AML-193 (cell line): Measurements from ENCODE around the gene POLR2E.
"Not testable (repeated sequence)": the region's sequence is repeated elsewhere in the genome, so short reads cannot be mapped to it uniquely, and the experiment has no call there.

ENCODE experiments used
- DNase-seq, 2 experiments: peaks; one replicate each; lab custom pipeline; 2025; lab: John Stamatoyannopoulos, UW

POLR2E gene

DNA sequence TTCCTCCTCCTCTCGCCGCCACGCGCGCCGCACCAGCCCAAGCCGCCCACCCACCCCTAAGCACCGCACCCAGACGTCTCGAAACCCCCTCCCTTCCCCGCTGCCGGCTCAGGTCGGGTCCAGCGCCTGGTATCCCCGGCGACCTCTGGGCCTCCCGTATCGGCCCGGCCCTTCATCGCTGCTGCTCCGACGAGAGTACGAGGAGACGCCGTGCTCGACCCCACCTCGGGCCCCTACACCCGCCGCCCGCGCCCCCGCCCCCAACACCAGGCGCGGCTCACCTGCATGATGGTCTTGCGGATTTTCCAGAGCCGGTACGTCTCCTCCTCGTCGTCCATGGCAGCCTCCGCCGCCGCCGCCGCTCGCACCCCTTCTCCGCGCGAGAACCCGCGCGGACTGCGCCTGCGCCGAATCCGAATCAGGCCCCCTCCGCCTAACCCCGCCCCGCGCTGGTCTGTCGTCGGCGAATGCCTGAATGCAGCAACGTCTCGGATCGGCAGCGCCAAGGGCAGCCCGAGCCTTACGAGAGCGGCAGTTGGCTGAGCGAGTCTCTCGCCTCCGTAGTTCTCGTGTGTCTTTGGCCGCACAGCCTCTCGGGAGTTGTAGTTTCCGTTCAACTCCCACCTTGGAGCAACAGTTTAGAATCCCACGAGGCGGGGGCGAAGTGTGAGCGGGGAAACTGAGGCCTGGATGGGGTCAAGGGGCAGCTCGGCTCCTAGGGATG is at the start of gene POLR2E:
POLR2E (minus strand) TSS at position 398 of the 724 bp plus-strand sequence; CDS start at position 338, 60 bp downstream.
- DNase-seq: peak; percentile 90 to 96

GRCh38 chr19:1144741-1145140 is 49.6 kb upstream of the POLR2E start:
- DNase-seq: no peak

GRCh38 chr19:1143828-1144399 is 48.7 kb upstream of the POLR2E start:
- DNase-seq: no peak

- no peak for DNase-seq
These were observed 46.8 kb upstream of the POLR2E start for GRCh38 chr19:1141944-1142343.

GRCh38 chr19:1140272-1141027 is 45.3 kb upstream of the POLR2E start:
- DNase-seq: no peak

GRCh38 chr19:1139126-1139525 is 44.0 kb upstream of the POLR2E start:
- no peak for DNase-seq

- DNase-seq: no peak
These were observed 42.9 kb upstream of the POLR2E start for GRCh38 chr19:1138121-1138520.

- no peak for DNase-seq
These were observed 41.6 kb upstream of the POLR2E start for GRCh38 chr19:1136621-1137317.

DNA sequence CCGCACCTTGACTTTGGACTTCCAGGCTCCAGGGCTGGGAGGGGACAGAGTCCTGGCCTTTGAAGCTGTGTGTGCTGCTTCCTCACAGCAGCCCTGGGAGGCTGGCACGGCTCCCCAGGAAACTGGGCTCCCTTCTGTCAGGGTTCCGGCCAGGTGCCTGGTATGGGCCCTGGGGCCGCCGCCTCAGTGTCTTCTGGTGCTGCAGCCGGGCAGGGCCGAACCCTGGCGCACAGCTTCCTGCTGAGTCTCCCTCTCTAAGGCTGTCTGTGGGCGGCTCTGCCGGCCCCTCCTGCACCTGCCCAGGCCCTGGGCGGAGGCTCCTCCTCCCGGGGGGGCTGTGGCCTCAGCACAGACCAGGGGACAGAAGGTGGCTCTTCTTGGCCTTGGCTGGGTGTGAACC is 41.0 kb upstream of the POLR2E start:
- no peak for DNase-seq

DNA sequence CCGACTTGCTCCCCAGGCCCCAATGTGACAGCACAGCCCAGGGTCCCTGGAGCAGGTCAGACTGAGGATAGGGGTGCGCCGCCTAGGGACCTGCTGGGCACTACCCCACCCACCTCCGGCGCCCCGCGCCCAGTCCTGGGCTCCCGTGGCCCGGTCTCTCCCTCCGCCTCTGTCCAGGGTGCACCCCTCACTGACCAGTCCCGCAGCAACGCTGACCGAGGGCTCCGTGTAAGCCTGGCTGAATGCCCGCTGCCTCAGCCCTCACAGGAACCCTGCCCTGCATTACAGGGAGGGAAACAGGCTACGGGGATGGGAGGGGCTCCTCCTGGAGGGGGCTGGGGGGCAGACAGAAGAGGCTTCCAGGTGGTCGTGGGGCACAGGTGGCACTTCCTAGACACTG is 40.3 kb upstream of the POLR2E start:
- no peak for DNase-seq

DNA sequence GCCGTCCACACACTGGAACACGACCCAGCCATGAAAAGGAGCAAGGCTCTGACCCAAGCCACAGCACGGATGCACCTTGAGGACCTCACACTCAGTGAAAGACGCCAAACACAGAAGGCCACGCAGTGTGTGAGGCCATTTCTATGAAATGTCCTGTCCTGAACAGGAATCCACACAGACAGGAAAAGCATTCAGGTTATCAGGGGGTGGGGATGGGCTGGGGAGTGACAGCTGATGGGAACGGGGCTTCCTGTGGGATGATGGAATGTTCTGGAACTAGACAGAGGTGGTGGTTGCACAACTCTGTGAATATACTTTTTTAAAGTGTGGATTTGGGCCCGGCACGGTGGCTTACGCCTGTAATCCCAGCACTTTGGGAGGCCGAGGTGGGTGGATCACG is 39.3 kb upstream of the POLR2E start:
- DNase-seq: no peak

DNA sequence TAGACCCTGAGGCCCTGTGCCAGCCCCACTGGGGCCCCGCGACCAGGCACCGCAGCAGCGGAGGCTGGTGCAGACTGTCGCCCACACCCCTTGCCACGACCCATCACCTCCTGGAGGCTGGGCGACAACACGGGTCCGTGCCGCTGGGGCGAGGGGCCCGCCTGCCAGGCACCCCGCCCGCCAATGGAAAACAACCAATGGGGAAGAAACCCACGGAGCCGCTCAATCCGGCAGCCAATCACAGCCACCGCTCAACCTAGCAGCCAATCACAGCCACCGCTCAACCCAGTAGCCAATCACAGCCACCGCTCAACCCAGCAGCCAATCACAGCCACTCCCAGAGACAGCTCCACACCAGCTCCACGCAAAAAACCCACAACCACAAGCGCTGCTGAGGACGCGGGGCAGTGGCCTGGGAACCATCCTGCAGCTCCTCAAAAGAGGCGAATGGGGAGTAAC is 38.3 kb upstream of the POLR2E start:
- DNase-seq: no peak

- DNase-seq: no peak
These were observed 37.6 kb upstream of the POLR2E start for GRCh38 chr19:1132552-1133383.

DNA sequence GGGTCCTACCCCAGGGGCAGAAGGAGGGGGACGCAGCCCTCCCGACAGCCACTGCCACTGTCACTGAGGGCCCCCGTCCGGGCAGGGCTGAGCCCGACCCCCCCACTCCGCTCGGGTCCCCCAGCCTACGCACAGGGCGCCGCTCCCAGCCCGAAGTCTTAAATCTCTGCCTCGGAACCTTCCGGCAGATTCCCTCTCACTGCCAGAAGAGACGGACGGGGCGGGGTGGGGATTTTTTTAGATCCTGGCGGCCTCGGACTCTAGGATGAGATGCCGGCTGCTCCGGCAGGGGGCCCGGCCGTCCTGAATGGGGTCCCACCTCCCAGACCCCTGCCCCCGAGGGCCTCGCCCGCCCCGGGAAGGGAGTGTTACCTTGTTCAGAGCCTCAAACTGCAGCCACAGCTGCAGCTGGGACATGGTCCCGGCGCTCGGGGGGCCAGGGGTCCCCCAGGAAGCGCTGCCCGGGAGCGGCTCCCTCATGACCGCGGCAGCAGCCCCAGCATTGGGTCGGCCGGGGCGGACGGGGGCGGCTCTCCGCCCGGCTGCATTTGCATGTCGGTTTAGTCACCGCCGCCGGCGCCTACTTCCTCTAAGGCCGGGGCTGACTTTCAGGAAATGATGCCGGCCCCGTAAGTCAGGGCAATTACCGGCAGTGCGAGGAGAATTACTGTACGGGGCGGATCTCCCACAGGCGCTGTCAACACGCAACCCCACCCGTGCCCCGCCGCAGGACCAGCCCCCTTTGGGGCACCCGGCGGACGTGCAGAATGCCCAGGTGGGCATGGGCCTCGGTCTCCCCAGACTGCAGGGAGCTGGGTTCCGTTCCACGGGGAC is 36.8 kb upstream of the POLR2E start:
- DNase-seq: peak; percentile 74

GRCh38 chr19:1130771-1131717 is 35.9 kb upstream of the POLR2E start:
- no peak for DNase-seq

- DNase-seq: no peak
These were observed 34.4 kb upstream of the POLR2E start for GRCh38 chr19:1129535-1129934.

DNA sequence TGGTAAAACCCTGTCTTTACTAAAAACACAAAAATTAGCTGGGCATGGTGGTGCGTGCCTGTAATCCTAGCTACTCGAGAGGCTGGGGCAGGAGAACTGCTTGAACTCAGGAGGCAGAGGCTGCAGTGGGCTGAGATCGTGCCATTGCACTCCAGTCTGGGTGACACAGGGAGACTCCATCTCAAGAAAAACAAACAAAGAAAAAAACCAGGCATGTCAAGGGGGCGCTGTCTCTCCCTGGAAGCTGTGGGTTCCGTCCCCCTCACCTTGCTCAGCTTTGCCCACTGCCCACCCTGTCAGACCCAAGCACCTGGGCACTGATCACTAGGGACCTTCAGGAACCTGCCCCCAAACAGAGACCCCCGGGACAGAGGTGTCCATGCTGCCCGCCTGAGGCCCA is 33.9 kb upstream of the POLR2E start:
- DNase-seq: not testable (repeated sequence)

GRCh38 chr19:1128106-1128505 is 32.9 kb upstream of the POLR2E start:
- no peak for DNase-seq

DNA sequence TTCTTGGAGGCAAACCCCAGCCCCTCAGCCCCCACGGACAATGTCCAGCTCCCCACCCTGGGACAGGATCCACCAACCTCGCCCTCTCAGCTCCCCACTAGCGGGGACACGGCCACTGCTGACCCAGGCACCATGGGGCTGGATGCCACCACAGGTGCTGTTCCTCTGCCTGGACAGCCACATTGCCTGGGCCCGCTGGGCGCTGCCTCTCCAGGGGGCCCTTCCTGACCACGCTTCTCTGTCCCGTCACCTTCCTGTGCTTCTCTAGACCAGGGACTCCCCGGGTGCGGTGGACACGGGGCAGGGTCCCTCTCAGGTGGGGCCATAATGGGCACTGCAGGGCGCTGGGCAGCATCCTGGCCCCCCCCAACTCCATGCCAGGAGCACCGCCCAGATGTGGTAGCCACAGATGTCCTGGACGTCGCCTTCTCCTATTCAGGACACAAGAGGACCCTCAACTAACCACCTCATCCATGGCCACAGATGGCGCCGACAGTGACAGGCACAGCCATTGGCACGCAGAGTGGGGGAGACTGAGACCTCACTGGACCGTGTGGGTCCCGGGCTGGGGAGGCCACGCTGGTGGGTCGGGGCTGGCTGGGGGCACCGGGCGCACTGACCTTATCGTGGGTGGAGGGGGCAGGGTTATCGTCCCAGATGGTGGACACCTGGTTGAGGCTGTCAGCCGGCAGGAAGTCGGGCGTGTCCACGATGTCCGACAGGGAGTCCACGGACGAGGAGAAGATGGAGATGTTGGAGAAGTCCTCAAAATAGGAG is 32.0 kb upstream of the POLR2E start:
- no peak for DNase-seq
